Measurements from ENCODE around the gene KCTD4.
"Not testable (repeated sequence)": the region's sequence is repeated elsewhere in the genome, so short reads cannot be mapped to it uniquely, and the experiment has no call there.

The KCTD4 gene

DNA sequence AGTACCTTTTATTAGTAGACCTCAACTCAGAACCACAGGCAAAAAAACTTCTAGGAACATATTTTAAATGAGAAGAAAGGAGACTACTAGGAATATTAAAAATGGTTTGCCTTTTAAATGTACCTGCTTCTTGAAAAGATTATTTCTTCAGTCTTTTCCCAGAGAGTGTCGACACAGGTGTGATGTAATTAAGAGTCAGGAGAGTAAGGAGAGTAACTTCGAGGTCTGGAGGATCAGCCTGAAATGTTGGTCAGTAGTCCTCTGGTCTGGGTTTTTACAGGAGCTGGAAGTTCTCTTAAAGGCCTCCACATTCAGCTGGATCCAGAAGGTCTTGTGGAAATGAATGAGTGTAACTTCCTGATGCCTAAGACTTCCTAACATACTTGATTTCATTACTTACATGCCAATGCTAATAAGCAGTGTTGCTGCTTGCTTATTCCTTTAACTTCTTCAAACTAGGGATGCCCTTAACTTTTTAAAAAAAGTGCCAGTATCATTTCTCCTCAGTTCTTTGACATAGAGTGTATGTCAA is at the start of gene KCTD4:
KCTD4 (minus strand) TSS at position 345 of the 532 bp plus-strand sequence. CDS start 6,478 bp downstream, outside the sequence.
- DNase-seq (ENCODE audit: low read depth in 2 of 2) = no peak

GRCh38 chr13:45249662-45250061 is 48.8 kb upstream of the KCTD4 start:
- DNase-seq (ENCODE audit: low read depth in 2 of 2) = no peak

DNA sequence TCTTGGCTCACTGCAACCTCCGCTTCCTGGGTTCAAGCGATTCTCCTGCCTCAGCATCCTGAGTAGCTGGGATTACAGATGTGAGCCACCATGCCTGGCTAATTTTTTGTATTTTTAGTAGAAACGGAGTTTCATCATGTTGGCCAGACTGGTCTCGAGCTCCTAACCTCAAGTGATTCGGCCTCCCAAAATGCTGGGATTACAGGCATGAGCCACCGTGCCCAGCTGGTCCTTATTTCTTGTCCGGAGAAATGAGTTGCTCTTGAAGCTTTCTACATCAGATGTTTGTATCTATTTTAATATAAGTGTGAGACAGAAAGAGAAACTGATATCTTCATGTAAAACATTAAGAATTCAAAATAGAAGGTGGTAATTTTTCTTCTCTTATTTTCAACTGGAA is 43.9 kb upstream of the KCTD4 start:
- not testable (repeated sequence) for DNase-seq (ENCODE audit: low read depth in 2 of 2)

DNA sequence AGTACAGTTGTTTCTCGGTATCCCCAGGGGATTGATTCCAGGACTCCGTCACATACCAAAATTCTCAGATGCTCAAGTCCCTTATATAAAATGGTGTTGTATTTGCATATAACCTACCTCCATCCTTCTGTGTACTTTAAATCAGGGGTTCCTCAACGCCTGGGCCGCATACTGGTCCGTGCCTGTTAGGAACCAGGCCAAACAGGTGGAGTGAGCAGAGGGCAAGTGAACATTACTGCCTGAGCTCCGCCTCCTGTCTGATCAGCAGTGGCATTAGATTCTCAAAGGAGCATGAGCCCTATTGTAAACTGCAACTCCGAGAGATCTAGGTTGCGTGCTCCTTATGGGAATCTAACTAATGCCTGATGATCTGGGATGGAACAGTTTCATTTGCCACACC is 42.2 kb upstream of the KCTD4 start:
- no peak for DNase-seq (ENCODE audit: low read depth in 2 of 2)

- DNase-seq (ENCODE audit: low read depth in 2 of 2) = no peak
Observed at GRCh38 chr13:45242524-45242923, 41.7 kb upstream of the KCTD4 start.

- no peak for DNase-seq (ENCODE audit: low read depth in 2 of 2)
Observed at GRCh38 chr13:45242070-45242469, 41.2 kb upstream of the KCTD4 start.

- DNase-seq (ENCODE audit: low read depth in 2 of 2) = no peak
Observed at GRCh38 chr13:45240143-45240542, 39.3 kb upstream of the KCTD4 start.

GRCh38 chr13:45238945-45239795 is 38.3 kb upstream of the KCTD4 start:
- no peak for DNase-seq (ENCODE audit: low read depth in 2 of 2)

- no peak for DNase-seq (ENCODE audit: low read depth in 2 of 2)
Observed at GRCh38 chr13:45232591-45232990, 31.7 kb upstream of the KCTD4 start.

GRCh38 chr13:45231722-45232121 is 30.9 kb upstream of the KCTD4 start:
- no peak for DNase-seq (ENCODE audit: low read depth in 2 of 2)

GRCh38 chr13:45231305-45231704 is 30.5 kb upstream of the KCTD4 start:
- no peak for DNase-seq (ENCODE audit: low read depth in 2 of 2)

GRCh38 chr13:45229172-45229571 is 28.3 kb upstream of the KCTD4 start:
- DNase-seq (ENCODE audit: low read depth in 2 of 2) = no peak

DNA sequence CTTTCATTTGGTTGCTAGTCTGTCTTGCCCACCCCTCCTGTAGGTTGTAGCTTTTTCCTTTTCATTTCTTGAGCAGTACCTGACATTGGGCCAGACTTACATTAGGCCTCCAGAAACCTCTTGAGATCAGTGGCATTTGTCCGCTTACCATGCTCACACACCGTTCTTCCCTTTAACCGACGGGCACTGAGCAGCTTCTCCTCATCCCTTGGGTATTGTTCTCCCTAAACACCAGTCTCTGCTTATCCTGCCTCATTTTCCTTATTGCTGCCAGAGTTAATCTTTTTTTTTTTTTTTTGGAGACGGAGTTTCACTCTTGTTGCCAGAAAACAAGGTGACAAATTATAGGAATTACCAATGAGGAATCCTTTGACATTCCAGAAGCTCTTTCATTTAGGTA is 27.2 kb upstream of the KCTD4 start:
- DNase-seq (ENCODE audit: low read depth in 2 of 2) = no peak

- no peak for DNase-seq (ENCODE audit: low read depth in 2 of 2)
Observed at GRCh38 chr13:45226024-45226423, 25.2 kb upstream of the KCTD4 start.

- no peak for DNase-seq (ENCODE audit: low read depth in 2 of 2)
Observed at GRCh38 chr13:45225370-45225769, 24.5 kb upstream of the KCTD4 start.

- no peak for DNase-seq (ENCODE audit: low read depth in 2 of 2)
Observed at GRCh38 chr13:45224176-45224575, 23.3 kb upstream of the KCTD4 start.

GRCh38 chr13:45222919-45223318 is 22.1 kb upstream of the KCTD4 start:
- DNase-seq (ENCODE audit: low read depth in 2 of 2) = no peak

DNA sequence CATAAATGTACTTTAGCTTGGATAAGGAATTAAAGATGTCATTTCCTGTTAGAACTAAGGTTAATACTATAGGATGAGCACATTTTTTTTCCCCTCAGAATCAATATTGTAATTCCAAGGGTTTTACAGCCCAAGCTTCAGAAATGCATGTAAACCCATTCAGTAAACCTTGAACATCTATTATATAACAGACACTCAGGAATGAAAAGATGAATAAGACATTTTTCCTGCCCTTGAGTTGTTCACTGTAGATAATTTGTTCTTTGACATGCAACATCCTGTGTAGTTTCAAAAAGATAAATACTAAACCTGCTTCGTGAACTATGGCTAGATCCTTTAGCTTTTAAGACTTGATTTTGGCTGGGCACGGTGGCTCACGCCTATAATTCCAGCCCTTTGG is 21.7 kb upstream of the KCTD4 start:
- DNase-seq (ENCODE audit: low read depth in 2 of 2) = no peak

GRCh38 chr13:45220403-45220802 is 19.6 kb upstream of the KCTD4 start:
- no peak for DNase-seq (ENCODE audit: low read depth in 2 of 2)

GRCh38 chr13:45219938-45220375 is 19.1 kb upstream of the KCTD4 start:
- no peak for DNase-seq (ENCODE audit: low read depth in 2 of 2)

DNA sequence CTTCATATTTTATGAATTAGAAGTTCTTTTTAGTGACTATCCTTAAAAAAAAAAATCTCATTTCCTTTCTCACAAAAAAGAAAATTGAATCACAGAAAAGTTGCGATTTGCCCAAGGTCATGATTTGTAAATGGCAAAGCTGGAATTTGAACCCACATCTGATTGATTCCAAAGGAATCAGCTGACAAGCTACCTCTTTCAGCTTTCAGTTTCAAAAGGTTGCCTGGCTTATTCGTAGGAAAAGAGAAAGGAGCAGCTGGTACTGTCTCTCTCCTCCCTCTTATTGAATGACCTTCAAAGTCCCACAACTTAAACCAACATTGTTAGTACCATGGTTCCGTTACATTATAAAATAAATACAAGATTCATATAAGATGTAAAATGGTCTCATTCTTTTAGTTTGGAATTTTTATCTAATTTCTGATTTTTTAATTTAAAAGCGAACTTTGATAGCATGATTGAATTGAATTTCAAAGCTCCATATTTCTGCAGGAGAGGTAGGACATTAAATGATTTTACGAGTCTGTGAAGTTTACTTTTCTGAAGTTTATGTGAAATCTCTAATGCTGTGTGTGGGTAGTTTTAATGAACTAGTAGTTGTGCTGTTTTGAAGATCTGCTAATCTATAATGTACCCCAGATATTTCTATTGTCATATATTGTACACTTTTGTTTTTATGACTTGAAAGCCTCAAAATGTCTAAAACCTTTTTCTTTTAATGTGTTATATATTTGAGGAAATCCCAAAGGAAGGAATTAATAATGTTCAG is 18.5 kb upstream of the KCTD4 start:
- no peak for DNase-seq (ENCODE audit: low read depth in 2 of 2)

DNA sequence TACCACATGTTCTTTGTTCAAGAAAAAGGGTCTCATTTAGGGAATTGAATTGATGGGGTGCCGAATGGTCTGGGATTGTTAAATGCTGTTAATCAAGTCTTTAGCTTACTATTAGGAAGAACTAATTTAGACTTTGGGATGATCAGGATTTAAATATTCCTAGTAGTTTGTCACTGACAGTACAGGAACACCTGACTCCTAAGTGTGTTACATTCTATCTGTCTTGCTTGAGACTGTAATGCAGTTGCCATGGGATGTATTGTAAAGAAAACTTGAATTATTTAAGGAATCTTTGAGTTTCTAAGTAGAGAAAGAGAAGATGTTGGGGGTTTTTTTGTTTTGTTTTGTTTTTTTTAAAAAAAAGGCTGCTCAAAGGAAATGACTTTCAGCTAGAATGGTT is 17.8 kb upstream of the KCTD4 start:
- DNase-seq (ENCODE audit: low read depth in 2 of 2) = no peak

GRCh38 chr13:45216193-45216592 is 15.3 kb upstream of the KCTD4 start:
- DNase-seq (ENCODE audit: low read depth in 2 of 2) = no peak

All from activated CD8-positive, alpha-beta memory T cell treated with anti-CD3 and anti-CD28 coated beads for 4 hours (primary cell).